ENCODE data around the gene MAP7. TPM values are rescaled to one million over a fixed set of nuclear protein-coding genes. Genes with fewer than 3 reads are reported as not detected.

MAP7 gene
- total and polyA plus RNA-seq, 2 experiments from 2014 or later: 0.76 to 0.79 TPM

- in situ Hi-C loops (cut with MboI): loop anchor here (25.0 kb wide), 1 partner anchor 1036 kb away; no protein-coding TSS in a partner anchor
- Histone ChIP-seq H4K20me1 (ENCODE audit: insufficient read depth) (no peaks in the 10 kb centered on the region), H3K9me3 (ENCODE audit: low read depth) (no peaks in the 10 kb centered on the region), H2AFZ (no peak overlapping the region), H3K9me2 (ENCODE audit: insufficient read depth) (no peaks in the 10 kb centered on the region), H3K4me2 (ENCODE audit: unreplicated experiment) (no peak overlapping the region), H3K9ac (no peak overlapping the region), H3K4me1 (ENCODE audit: insufficient read depth) (no peaks in the 10 kb centered on the region), H3K27me3 (replicated peaks; ENCODE audit: insufficient read depth) (0 out of 2 replicates have a peak, but pooled peaks cover 7% of the 10 kb centered on the region), H3F3A (ENCODE audit: insufficient read depth) (peaks cover 7% of the 10 kb centered on the region; the same call in 1 of the 2 replicates), H3K79me2 (ENCODE audit: insufficient read depth) (no peaks in the 10 kb centered on the region), H3K36me3 (ENCODE audit: low read depth) (no peaks in the 10 kb centered on the region), H3K4me3 (peak overlapping the region; percentile 68; the same call in 1 of the 2 replicates), H3K27ac (no peak overlapping the region)
- DNase-seq: no peak
- 78 to 82% methylated on average over 14 of the region's 14 CpGs for WGBS, 2 experiments (ENCODE audit: low coverage in 1 of 2, low lambda C conversion rate in 2 of 2, missing lambda C conversion rate in 2 of 2)
- TF ChIP-seq EZH2 (IDR thresholded peaks at IDR 0.05; ENCODE audit: insufficient read depth, poor library complexity, severe bottlenecking) (no peak), EZH2phosphoT487 (IDR thresholded peaks at IDR 0.05; ENCODE audit: insufficient read depth, low read depth) (no peak)
These were observed 1.5 kb downstream of the MAP7 start for GRCh38 chr6:136548582-136549299.

- in situ Hi-C loops (cut with MboI): loop anchor here (25.0 kb wide), 1 partner anchor 1036 kb away; no protein-coding TSS in a partner anchor
- H3K36me3 ChIP-seq (ENCODE audit: low read depth): no peaks in the 10 kb centered on the region
- H3K4me3 ChIP-seq: no peak overlapping the region
- no peaks in the 10 kb centered on the region for H3K9me3 ChIP-seq (ENCODE audit: low read depth)
- H3F3A ChIP-seq (ENCODE audit: insufficient read depth): peaks cover 7% of the 10 kb centered on the region; the same call in 1 of the 2 replicates
- H3K9ac ChIP-seq: no peak overlapping the region
- 0 out of 2 replicates have a peak, but pooled peaks cover 7% of the 10 kb centered on the region for H3K27me3 ChIP-seq (replicated peaks; ENCODE audit: insufficient read depth)
- H3K4me1 ChIP-seq (ENCODE audit: insufficient read depth): no peaks in the 10 kb centered on the region
- no peak for DNase-seq
- WGBS, 2 experiments (ENCODE audit: low coverage in 1 of 2, low lambda C conversion rate in 2 of 2, missing lambda C conversion rate in 2 of 2): 49 to 88% methylated on average over 1 of the region's 1 CpG
- no peak overlapping the region for H2AFZ ChIP-seq
- H3K79me2 ChIP-seq (ENCODE audit: insufficient read depth): no peaks in the 10 kb centered on the region
- H4K20me1 ChIP-seq (ENCODE audit: insufficient read depth): no peaks in the 10 kb centered on the region
- no peak for TF ChIP-seq EZH2phosphoT487 (IDR thresholded peaks at IDR 0.05; ENCODE audit: insufficient read depth, low read depth)
- TF ChIP-seq EZH2 (IDR thresholded peaks at IDR 0.05; ENCODE audit: insufficient read depth, poor library complexity, severe bottlenecking): no peak
- H3K27ac ChIP-seq: no peak overlapping the region
- H3K4me2 ChIP-seq (ENCODE audit: unreplicated experiment): no peak overlapping the region
- no peaks in the 10 kb centered on the region for H3K9me2 ChIP-seq (ENCODE audit: insufficient read depth)
These were observed 2.4 kb downstream of the MAP7 start for GRCh38 chr6:136547871-136548270.

DNA sequence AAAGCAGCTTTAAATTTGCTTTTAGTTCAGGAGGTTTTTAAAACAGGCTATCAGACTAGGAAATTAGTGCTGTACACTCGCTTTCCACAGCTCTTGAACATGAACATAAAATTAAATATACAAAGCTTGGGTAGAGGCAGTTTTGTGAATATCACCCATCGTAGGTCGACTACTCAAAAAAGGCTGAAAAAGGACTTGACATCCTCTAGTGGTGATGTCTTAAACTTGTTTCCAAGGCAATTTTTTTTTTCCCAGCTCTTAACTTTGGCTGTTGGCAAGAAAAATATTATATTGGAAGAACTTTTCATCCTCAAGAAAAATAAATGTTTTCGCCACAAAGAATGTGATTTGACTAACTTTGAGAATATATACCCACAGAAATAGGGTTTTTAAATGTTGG lies 2.9 kb downstream of the MAP7 start:
- no peak for TF ChIP-seq EZH2 (IDR thresholded peaks at IDR 0.05; ENCODE audit: insufficient read depth, poor library complexity, severe bottlenecking)
- TF ChIP-seq EZH2phosphoT487 (IDR thresholded peaks at IDR 0.05; ENCODE audit: insufficient read depth, low read depth): no peak
- H3K9me2 ChIP-seq (ENCODE audit: insufficient read depth): no peaks in the 10 kb centered on the region
- no peaks in the 10 kb centered on the region for H3K4me1 ChIP-seq (ENCODE audit: insufficient read depth)
- H3K27ac ChIP-seq: no peak overlapping the region
- H3K4me3 ChIP-seq: no peak overlapping the region
- 11 to 12% methylated on average over 4 of the region's 4 CpGs for WGBS, 2 experiments (ENCODE audit: low coverage in 1 of 2, low lambda C conversion rate in 2 of 2, missing lambda C conversion rate in 2 of 2)
- no peak overlapping the region for H2AFZ ChIP-seq
- in situ Hi-C loops (cut with MboI): loop anchor here (25.0 kb wide), 1 partner anchor 1035 kb away; no protein-coding TSS in a partner anchor
- no peak overlapping the region for H3K9ac ChIP-seq
- peak; percentile 81 for DNase-seq
- no peak overlapping the region for H3K4me2 ChIP-seq (ENCODE audit: unreplicated experiment)
- H3K79me2 ChIP-seq (ENCODE audit: insufficient read depth): no peaks in the 10 kb centered on the region
- H3K9me3 ChIP-seq (ENCODE audit: low read depth): no peaks in the 10 kb centered on the region
- H3K36me3 ChIP-seq (ENCODE audit: low read depth): no peaks in the 10 kb centered on the region
- 0 out of 2 replicates have a peak, but pooled peaks cover 7% of the 10 kb centered on the region for H3K27me3 ChIP-seq (replicated peaks; ENCODE audit: insufficient read depth)
- peaks cover 7% of the 10 kb centered on the region; the same call in 1 of the 2 replicates for H3F3A ChIP-seq (ENCODE audit: insufficient read depth)
- H4K20me1 ChIP-seq (ENCODE audit: insufficient read depth): no peaks in the 10 kb centered on the region

DNA sequence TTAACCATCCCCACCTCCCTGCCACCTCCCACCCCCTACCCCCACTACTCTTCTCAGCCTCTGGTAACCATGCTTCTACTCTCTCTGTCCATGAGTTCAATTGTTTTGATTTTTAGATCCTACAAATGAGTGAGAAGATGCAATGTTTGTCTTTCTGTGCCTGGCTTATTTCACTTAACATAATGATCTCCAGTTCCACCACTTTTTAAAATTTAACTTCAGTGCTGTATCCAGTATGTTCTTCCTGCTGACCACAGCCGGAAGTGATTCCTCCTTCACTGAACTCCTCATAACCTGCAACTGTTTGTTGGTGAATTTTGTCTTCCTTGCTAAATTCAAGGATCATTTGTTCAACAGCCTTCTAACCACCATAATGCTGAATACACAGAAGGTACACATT lies 3.9 kb downstream of the MAP7 start:
- Histone ChIP-seq H3K9ac (no peak overlapping the region), H3K4me2 (ENCODE audit: unreplicated experiment) (no peak overlapping the region), H3K79me2 (ENCODE audit: insufficient read depth) (no peaks in the 10 kb centered on the region), H3K27me3 (replicated peaks; ENCODE audit: insufficient read depth) (0 out of 2 replicates have a peak, but pooled peaks cover 5% of the 10 kb centered on the region), H3K9me3 (ENCODE audit: low read depth) (no peaks in the 10 kb centered on the region), H3K9me2 (ENCODE audit: insufficient read depth) (no peaks in the 10 kb centered on the region), H3K36me3 (ENCODE audit: low read depth) (no peaks in the 10 kb centered on the region), H3K27ac (no peak overlapping the region), H3K4me3 (no peak overlapping the region), H3F3A (ENCODE audit: insufficient read depth) (peaks cover 4% of the 10 kb centered on the region; the same call in 1 of the 2 replicates), H4K20me1 (ENCODE audit: insufficient read depth) (no peaks in the 10 kb centered on the region), H3K4me1 (ENCODE audit: insufficient read depth) (no peaks in the 10 kb centered on the region), H2AFZ (no peak overlapping the region)
- in situ Hi-C loops (cut with MboI): loop anchor here (25.0 kb wide), 1 partner anchor 1034 kb away; no protein-coding TSS in a partner anchor
- DNase-seq: no peak
- TF ChIP-seq EZH2 (IDR thresholded peaks at IDR 0.05; ENCODE audit: insufficient read depth, poor library complexity, severe bottlenecking) (no peak), EZH2phosphoT487 (IDR thresholded peaks at IDR 0.05; ENCODE audit: insufficient read depth, low read depth) (no peak)
- WGBS, 2 experiments (ENCODE audit: low coverage in 1 of 2, low lambda C conversion rate in 2 of 2, missing lambda C conversion rate in 2 of 2): 97 to 100% methylated on average over 1 of the region's 1 CpG

All from GM23248 (cell line).